ENCODE results near the gene PPTC7. TPM values are rescaled to one million over a fixed set of nuclear protein-coding genes. Genes with fewer than 3 reads are reported as not detected.
"Not testable (repeated sequence)": the region's sequence is repeated elsewhere in the genome, so short reads cannot be mapped to it uniquely, and the experiment has no call there.

Gene PPTC7
- total RNA-seq, 2 donors from 2014 or later = 30.7 to 32.4 TPM

GRCh38 chr12:110545812-110546211 lies 37.3 kb downstream of the PPTC7 start:
- intact Hi-C loops (cut with DNase I, micrococcal nuclease) = no loop called here
- DNase-seq (no peak), ATAC-seq (no peak)

GRCh38 chr12:110545259-110545658 lies 37.9 kb downstream of the PPTC7 start:
- DNase-seq; intact Hi-C loops (cut with DNase I, micrococcal nuclease): not testable (repeated sequence)
- ATAC-seq = peak; percentile 13

DNA sequence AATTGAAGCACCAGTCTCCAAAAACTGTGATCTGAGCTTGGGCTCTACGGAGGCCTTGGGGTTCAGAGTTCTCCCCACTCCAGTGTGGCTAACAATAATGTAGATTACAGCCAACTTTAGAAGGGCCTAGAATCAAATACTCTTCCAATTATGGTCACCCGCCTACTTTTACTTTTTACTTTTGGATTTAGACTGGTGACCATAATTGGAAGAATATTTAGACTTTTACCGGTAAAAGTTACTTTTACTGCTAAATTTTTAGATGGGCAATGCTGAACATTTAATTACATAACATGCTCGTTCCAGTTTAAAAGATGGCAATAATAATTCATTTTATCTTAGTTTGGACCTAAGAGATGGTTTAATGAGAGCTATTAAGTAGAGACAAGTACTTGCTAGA lies 39.2 kb downstream of the PPTC7 start:
- intact Hi-C loops (cut with DNase I, micrococcal nuclease) = no loop called here

GRCh38 chr12:110543252-110543959 lies 39.7 kb downstream of the PPTC7 start:
- ATAC-seq (peak; percentile 42), DNase-seq (peak; percentile 70 to 83)
- intact Hi-C loops (cut with DNase I, micrococcal nuclease) = no loop called here

More for the DNA sequence above, 39.2 kb downstream of the PPTC7 start:
- DNase-seq (no peak), ATAC-seq (no peak)

DNA sequence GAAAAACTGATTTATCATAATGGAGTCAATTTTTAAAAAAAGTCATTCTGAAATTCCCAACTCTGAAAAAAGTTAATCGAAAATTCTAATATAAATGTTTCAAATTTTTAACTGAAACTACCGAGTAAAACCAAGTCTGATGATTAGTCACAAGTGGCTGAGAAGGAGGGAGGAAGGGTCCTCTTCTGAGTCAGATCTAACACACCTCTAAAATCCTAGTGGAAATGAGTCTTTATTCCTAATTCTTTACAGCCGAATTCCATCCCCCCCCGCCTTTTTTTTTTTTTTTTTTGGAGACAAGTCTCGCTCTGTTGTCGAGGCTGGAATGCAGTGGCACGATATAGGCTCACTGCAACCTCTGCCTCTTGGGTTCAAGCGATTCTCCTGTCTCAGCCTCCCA lies 43.1 kb downstream of the PPTC7 start:
- no peak for ATAC-seq
- intact Hi-C loops (cut with DNase I, micrococcal nuclease) = no loop called here
- DNase-seq = no peak

- ATAC-seq = peak; percentile 88
Observed at GRCh38 chr12:110538869-110539622, 44.1 kb downstream of the PPTC7 start.

DNA sequence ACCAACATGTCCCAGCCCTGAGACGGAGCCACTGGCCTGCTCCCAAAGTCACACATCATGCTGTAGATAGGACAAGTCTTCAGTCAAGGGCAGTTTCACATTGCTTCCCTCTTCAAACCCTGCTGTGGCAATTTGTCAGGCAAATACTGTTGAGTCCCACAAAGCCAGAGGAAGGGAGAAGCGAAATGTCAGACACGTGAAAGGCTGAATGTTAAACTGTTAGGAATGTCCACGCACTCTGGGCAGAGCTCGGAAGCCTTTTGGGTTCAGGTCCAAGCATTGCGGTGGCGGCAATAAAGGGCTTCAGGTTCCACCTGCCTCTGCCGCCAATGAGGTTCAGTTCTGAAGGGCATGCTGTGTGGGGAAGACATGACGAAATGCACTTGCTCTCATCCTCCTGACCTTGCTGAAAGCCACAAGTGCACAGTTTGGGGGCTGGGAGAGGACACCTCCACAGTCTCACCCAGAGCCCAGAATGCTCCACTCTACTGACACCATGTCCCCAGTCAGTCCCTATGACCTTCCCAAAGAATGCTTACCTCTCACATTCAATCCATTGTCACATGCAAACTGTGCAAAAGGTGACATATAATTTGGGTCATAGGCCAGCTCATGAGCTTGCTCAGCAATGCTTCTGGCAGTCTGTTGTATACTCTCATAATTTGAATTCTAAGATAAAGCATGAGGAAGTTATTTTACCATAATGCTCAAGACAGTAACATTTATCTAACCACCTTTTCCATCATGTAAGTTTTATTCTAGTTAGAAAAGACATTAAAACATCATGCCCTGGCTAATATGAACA lies 45.3 kb downstream of the PPTC7 start:
- ATAC-seq (peak; percentile 60), DNase-seq (peak in 1 of 2 donors; percentile 56)
- intact Hi-C loops (cut with DNase I, micrococcal nuclease) = no loop called here

More at GRCh38 chr12:110538869-110539622, 44.1 kb downstream of the PPTC7 start:
- intact Hi-C loops (cut with DNase I, micrococcal nuclease) = no loop called here
- DNase-seq = peak; percentile 58 to 65

DNA sequence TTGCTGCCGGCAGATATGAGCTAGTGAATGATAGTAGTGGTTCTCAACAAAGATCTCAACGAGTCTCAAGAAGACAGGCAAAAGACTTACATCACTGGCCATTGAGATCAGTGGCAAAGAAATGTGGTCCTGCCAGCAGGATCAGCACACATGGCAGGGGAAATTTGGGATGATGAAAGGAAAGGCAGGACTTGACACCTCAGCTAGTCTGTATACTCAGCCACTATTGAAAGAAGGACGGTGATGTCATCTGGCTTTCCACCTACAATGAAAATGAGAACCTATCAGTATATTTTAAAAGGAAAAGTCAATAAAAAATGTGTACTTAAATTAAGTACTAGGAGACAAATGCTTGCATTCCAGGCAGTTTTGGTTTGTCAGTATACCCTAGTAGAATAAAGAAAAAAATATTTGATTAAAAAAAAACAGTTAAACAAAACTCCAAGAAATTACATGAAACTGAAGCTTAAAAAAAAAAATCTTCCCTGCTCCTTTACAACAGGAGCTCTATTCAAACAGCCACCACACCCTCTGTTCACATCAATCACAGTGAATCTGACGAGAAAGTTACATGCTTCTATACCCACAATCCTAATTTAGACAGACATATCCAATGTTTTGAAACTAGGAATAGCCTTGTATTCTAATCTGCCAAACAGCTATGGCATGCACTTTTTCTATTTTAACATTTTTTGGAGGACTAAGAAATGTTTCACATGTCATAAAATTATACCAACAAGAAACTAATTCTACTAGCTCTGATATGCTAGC lies 46.1 kb downstream of the PPTC7 start:
- peak; percentile 24 for ATAC-seq
- DNase-seq = no peak
- intact Hi-C loops (cut with DNase I, micrococcal nuclease) = no loop called here

DNA sequence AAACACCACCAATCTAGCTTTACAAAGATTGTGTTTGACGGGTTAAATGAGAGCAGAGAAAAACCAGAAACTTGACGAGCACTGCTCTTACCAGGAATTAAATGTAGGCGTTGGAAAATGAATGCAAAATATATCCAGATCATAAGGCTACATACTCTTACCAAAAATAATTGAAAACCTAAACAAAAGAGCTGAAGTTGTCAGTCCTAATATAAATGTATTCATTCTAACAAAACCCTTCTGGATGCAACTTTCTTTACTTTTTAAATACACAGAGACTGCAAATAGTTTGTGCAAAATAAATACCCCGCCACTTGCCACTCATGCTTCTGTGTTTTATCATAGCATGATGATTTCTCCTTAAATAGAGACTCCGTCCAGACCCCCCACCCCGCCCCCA lies 48.3 kb downstream of the PPTC7 start:
- intact Hi-C loops (cut with DNase I, micrococcal nuclease) = no loop called here
- ATAC-seq = no peak

DNA sequence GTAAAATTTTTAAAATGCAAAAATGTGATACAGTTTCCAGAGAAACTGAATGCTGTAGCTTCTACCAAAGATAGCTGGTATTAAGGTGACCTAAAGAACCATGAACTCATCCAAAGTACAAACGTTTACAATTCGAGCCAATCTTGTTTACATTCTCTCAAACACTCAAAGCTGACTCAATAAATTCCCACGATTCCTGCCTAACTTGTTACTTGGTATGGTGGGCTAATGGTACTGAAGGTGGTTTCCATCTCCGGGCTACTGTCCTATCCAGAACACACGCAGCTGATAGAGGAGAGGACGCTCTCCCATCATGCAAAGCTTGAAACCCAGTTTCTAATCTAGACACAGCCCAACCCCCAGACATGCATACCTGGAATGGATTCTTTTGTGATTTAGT lies 49.5 kb downstream of the PPTC7 start:
- intact Hi-C loops (cut with DNase I, micrococcal nuclease) = no loop called here
- DNase-seq = no peak
- no peak for ATAC-seq

More for the DNA sequence above, 48.3 kb downstream of the PPTC7 start:
- DNase-seq = no peak

DNA sequence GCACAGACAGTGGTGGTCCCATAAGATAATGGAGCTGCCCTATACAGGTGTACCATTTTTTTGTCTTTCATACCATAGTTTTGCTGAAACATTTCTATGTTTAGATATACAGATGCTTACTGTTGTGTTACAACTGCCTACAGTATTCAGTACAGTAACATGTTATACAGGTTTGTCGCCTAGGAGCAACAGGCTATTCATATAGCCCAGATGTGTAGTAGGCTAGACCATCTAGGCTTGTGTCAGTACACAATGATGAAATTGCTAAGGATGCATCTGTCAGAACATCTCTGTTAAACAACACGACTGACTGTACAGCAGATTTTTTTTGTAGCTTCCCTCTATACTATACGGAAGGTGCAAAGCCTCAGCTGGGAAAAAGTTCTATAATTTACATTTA lies 50.5 kb downstream of the PPTC7 start:
- no peak for ATAC-seq
- intact Hi-C loops (cut with DNase I, micrococcal nuclease) = no loop called here

GRCh38 chr12:110531741-110532333 lies 51.3 kb downstream of the PPTC7 start:
- DNase-seq (no peak), ATAC-seq (peak; percentile 82)
- intact Hi-C loops (cut with DNase I, micrococcal nuclease) = no loop called here

More for the DNA sequence above, 50.5 kb downstream of the PPTC7 start:
- no peak for DNase-seq

DNA sequence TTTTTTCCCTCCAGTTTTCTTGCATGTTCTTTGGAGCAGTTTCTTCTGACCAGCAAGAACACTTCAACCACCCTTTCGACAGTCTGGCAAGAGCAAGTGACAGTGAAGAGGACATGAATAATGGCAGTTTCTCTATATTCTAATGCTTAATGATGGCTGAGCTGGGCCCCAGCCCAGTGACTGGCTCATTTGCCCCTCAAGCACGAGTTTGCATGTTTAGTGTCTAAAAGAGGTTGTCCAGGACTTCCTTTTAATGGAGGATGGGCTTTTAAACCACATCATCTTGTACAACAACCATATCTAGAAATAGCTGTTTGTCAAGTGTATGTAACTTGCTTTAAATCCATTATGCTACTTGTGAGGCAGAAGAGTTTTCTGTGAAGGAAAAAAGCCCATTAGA lies 52.6 kb downstream of the PPTC7 start:
- ATAC-seq (no peak), DNase-seq (no peak)
- intact Hi-C loops (cut with DNase I, micrococcal nuclease) = no loop called here

- no peak for ATAC-seq
Observed at GRCh38 chr12:110528277-110528839, 54.8 kb downstream of the PPTC7 start.

GRCh38 chr12:110520876-110521712 lies 62.0 kb downstream of the PPTC7 start:
- ATAC-seq; intact Hi-C loops (cut with DNase I, micrococcal nuclease): not testable (repeated sequence)

More at GRCh38 chr12:110528277-110528839, 54.8 kb downstream of the PPTC7 start:
- intact Hi-C loops (cut with DNase I, micrococcal nuclease) = no loop called here
- no peak for DNase-seq

DNA sequence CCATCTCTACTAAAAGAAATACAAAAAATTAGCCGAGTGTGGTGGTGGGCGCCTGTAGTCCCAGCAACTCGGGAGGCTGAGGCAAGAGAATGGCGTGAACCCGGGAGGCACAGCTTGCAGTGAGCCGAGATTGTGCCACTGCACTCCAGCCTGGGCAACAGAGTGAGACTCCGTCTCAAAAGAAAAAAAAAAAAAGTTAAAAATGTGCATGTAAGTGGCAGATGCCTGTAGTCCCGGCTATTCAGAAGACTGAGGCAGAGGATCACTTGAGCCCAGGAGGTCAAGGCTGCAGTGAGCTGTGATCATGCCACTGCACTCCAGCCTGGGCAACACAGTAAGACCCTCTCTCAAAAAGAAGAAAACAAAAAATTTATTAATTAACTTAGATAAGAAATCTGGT lies 65.1 kb downstream of the PPTC7 start:
- intact Hi-C loops (cut with DNase I, micrococcal nuclease); DNase-seq; ATAC-seq: not testable (repeated sequence)

More at GRCh38 chr12:110520876-110521712, 62.0 kb downstream of the PPTC7 start:
- not testable (repeated sequence) for DNase-seq

DNA sequence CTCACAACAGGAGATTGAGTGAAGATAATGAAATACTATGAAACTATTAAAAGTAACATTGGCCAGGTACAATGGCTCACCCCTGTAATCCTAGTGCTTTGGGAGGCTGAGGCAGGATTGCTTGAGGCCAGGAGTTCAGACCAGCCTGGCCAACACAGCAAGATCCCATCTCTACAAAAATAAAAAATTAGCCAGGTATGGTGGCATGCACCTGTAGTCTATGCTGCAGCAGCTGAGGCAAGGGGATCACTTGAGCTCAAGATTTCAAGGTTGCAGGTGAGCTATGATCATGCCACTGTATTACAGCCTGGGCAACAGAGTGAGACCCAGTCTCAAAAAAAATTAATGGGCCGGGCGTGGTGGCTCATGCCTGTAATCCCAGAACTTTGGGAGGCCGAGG lies 66.1 kb downstream of the PPTC7 start:
- ATAC-seq (no peak), DNase-seq (no peak)
- intact Hi-C loops (cut with DNase I, micrococcal nuclease) = no loop called here

All from left colon (tissue), 2 donors.